GDM1 (cell line): ENCODE data around the gene RPUSD4.
"Not testable (repeated sequence)": the region's sequence is repeated elsewhere in the genome, so short reads cannot be mapped to it uniquely, and the experiment has no call there.

Experiments used
- DNase-seq: peaks from one replicate; lab custom pipeline; 2025; lab: John Stamatoyannopoulos, UW

Gene RPUSD4, protein sequence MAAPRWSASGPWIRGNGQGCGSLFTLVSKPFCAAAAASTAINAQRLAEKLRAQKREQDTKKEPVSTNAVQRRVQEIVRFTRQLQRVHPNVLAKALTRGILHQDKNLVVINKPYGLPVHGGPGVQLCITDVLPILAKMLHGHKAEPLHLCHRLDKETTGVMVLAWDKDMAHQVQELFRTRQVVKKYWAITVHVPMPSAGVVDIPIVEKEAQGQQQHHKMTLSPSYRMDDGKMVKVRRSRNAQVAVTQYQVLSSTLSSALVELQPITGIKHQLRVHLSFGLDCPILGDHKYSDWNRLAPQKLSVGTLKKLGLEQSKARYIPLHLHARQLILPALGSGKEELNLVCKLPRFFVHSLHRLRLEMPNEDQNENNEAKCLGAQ

DNA sequence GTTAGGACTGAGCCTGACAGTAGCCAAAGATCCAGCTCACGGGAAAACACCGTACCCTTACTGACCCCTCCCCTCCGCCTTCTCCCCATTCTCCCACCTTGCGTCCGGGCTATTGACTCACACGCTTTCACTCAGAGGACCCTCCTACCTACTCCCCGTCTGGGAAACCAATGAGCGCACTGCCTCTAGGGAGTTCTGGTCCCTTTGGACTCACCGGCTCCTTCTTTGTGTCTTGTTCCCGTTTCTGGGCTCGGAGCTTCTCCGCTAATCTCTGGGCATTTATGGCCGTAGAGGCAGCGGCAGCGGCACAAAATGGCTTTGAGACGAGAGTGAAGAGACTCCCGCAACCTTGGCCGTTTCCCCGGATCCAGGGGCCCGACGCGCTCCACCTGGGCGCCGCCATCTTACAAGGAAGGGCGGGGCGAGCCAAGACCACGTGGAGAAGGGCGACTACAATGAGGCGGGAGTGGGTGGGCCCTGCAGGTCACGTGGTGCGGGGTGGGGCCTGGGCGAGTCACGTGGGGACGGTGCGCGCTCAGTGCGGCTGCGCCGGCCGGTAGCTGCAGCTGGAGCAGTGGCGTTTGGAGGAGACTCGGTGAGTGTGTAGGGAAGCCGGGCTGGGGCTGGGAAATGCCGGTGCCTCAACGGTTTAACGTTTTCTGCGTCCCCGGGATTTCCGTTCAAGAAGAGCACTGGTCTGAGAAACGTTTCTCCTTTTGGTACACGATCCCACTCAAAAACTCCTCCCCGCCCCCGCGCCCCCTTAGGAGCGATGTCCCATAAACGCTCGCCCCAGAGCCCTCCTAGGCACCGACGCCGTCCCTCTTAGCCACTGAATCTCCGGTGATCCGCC lies at the start of gene RPUSD4, which contains the start of gene FAM118B:
Gene RPUSD4 (minus strand): TSS at position 415 of the 853 bp plus-strand sequence. CDS start 12 bp downstream, at position 403.
Gene FAM118B (plus strand): TSS at position 547 of the 853 bp plus-strand sequence. CDS start 23,220 bp downstream, outside the sequence.
- peak; percentile 96 for DNase-seq

DNA sequence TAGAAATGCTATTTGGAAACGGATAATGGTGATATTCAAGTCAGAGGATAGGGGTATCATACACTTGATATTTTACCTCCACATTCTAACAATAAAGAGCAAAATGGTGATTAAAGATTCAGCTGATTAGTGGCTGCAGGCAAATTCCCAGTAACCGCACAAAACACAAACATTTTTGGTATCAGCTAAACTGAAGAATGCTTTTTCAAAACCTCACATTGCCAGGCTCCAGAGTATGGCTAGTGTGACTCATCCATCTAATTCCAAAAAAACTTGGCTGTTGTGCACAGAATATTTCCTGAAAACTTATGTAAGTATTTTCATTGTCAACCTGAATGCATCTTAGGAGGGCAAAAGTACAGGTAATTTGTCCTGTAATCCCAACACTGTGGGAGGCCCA lies 46.3 kb upstream of the RPUSD4 start:
- no peak for DNase-seq

DNA sequence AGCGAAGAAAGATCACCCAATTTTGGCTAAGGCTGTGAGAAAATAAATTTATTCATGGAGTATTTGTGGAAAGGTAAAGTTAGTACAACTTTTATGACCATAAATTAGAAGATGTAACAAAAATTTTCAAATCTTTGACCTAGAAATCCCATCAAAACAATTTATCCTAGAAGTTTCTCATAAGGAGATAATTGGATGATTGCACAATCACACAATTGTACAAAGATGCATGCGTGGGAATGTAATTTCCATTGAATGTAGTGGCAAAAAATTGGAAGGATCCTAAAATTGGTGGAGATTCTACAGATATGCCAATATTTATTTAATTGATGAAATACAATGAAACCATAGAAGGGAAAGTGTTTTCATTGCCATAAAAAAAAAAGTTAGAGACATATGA lies 45.7 kb upstream of the RPUSD4 start:
- DNase-seq: no peak

DNA sequence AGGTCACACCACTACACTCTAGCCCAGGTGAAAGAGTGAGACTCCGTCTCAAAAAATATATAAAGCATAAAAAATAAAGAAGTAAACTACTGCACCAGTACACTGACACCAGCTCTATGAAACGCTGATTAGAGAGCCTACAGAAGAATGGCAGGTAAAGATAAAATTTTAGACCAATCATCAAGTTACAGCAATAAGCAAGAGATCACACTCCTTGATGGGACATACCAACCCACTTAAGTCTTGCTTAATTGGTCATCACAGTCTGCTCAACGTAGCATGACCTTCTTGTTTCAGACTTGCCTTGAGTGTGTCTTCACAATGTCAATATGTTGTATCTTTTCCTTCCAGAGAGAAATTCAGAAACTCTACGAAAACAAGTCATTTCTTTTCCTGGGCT lies 44.8 kb upstream of the RPUSD4 start:
- no peak for DNase-seq

- DNase-seq: not testable (repeated sequence)
These were observed 44.1 kb upstream of the RPUSD4 start for GRCh38 chr11:126255507-126255906.

GRCh38 chr11:126254819-126255218 lies 43.4 kb upstream of the RPUSD4 start:
- DNase-seq: no peak

GRCh38 chr11:126253265-126253664 lies 41.8 kb upstream of the RPUSD4 start:
- DNase-seq: no peak

DNA sequence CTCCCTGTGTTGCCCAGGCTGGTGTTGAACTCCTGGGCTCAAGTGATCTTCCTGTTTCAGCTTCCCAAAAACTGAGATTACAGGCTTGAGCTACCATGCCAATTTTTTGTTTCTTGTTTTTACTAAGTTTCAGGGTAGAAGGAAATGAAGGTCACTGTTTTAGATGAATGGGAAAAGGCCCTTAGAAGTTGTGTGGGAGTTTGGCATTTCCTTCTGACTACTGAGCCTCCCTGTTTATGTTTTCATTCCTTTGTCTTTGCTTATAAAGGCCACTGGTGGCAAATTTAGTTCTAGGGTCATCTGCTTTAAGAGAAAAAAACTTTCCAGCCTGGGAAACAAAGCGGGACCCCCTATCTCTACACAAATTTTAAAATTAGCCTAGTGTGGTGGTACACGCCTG lies 35.2 kb upstream of the RPUSD4 start:
- no peak for DNase-seq

DNA sequence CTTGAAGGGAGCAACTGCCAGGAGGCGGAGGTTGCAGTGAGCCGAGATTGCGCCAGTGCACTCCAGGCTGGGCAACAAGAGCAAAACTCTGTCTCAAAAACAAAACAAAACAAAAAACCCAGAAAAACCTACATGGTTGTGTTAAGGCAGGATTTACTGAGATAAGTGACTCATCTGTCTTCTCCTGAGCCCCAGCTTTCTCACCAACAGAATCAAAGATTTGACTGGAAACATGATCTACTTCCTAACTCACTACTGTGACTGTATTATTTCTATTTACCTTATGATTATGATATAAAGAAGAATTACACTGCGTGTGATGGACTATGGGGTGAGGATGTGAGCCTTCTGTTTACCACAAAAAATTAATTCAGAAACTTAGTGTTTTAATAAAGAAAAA lies 21.9 kb upstream of the RPUSD4 start:
- no peak for DNase-seq

GRCh38 chr11:126232683-126233082 lies 21.2 kb upstream of the RPUSD4 start:
- DNase-seq: no peak

DNA sequence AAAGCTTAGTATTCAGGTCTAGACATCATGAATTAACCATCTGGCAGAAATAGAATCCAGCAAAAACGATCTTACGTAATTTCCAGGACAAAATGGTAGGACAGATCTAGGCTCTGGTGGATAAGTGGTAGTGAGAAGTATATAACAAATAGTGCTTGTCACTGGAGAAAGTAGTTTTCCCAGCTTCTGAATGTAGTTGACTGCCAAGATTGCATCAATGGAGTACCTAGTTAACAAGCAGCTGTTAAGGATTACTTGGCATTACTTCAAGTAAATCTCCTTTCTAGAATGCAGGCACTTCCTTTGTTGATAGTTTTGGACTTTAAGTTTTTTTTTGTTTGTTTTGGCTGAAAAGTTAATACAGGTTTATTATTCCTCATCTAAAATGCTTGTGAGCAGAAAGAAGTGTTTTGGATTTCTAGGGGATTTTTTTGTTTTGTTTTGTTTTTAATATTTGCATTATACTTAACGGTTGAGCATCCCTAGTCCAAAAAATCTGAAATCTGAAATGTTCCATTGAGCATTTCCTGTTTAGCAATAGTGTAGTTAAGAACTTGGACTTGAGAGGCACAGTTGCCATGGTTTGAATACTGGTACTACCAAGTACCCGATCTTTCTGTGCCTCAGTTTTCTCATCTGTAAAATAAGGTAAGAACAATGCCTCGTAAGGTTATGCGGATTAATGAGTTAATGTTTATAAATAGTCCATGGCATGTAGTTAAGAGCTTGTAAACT lies 20.4 kb upstream of the RPUSD4 start:
- no peak for DNase-seq

DNA sequence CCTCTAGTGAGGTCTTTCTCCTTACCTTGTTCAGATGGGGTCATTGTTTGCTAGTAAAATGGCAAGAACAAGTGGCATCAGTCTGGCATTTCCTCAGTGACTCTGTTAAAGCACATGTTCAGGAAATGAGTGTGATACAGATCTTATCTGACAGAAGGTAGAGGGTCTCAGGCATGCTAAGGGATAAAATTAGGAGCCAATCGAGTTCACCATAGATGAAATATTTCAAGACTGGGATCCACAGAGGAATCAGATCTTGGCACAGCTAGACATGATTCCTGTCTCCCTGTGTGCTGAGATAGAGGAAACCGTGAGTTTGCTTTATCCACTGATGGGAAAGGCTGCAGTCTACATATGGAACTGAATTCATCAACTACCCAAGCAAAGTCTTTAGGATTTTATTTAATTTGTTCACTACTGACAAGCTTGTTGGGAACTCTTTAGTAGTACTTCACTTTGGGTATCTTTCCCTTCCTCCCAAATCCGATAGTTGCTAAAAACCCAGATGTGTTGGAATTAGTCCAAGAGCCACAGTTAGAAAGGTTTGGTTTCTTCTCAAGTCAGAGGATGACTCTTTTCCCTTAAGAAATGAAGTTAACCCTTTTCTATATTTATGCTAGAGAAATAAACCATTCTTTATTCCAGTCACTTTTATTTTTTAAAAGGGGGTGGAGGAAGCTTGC lies 18.5 kb upstream of the RPUSD4 start:
- DNase-seq: no peak

GRCh38 chr11:126226334-126227084 lies 15.1 kb upstream of the RPUSD4 start:
- DNase-seq: no peak

- no peak for DNase-seq
These were observed 13.8 kb upstream of the RPUSD4 start for GRCh38 chr11:126225295-126225665.

DNA sequence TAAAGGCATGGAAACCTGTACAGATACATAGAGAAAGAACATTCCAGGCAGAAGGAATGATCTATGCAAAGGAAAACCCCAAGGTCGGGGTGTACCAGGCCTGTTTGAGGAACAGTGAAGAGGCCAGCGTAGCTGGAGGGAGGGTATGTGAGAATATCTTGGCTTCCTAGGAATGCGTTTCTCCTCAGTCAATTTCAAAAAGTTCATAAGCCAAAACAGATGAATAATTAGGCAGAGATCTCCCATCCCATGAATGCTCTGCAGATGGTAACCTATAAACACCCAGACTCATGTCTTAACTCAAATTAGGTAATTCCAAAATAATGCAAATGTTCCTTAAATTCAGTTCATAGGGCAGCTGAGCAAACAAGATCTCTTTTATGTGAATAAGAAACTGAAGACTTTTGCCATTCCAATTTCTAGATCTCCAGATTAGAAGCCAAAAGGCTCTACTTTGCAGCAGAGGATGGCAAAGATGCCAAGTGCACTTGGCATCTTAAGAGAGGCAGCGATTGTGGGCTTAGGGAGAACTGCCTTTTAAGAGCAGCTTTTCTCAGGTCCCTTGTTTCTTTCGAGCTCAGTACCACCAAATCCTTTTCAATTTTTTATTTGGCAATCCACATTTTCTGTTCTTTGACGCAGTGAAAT lies 13.3 kb upstream of the RPUSD4 start:
- DNase-seq: no peak

DNA sequence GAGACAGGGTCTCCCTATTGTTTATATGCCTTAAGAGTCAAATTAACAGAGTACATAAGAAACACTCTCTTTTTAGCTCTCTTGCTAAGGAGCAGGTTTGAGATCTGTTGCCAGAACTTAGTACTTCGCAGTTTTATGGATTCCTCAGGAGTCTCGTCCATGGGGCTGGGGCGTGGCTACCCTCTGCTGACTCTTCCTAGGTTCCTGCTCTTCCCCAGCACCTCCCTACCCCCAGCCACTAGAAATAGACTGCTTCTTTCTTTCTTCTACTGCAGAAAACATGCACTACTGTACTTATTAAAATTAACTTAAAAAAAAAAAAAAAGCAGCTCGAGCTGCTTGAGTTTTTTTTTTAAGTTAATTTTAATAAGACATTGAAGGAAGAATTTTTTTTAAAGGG lies 8.1 kb upstream of the RPUSD4 start:
- DNase-seq: no peak

DNA sequence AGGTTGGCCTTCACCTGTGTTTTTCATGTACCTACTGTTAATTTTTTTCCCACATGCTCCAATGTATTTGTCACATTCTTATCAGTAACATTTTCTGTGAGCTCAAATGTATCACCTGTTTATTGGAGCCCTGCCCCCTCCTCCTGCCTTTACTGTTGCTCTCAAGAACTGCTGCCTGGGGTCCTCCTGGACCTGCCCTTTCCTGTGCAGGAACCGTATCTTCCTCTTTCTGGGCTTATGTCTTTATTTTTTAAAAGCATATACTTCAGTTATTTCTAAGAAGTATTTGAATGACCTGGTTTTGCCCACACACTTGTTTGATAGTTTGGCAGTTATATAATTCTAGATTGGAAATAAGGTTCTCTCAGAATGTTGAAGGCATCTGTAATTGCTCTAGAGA lies 6.0 kb upstream of the RPUSD4 start:
- peak; percentile 21 for DNase-seq

GRCh38 chr11:126216526-126217305 lies 5.3 kb upstream of the RPUSD4 start:
- no peak for DNase-seq

DNA sequence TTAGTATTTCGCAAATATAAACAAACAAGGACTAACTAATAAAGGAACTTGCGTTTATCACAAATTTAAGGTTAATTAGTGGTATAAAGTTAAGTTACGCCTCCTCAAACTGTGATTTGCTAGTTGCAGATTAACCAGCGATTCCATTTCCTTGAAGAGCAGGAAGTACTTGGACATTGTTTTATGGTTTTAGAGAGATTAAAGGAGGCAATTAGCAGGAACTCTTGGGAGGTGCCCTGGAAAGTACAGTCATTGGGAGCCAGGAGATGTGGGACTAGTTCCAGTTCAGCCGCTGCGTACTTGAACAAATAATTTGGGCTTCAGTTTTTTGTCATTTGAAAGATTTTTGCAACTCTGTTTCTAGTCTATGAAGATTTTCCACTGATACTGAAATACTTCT lies 3.4 kb upstream of the RPUSD4 start:
- DNase-seq: no peak

- DNase-seq: no peak
These were observed 3.0 kb upstream of the RPUSD4 start for GRCh38 chr11:126214441-126214840.
